ENCODE results near the gene SMCHD1.
"Not testable (repeated sequence)": the region's sequence is repeated elsewhere in the genome, so short reads cannot be mapped to it uniquely, and the experiment has no call there.

The SMCHD1 gene

GRCh38 chr18:2717407-2717806 lies 61.9 kb downstream of the SMCHD1 start:
- DNase-seq, result no peak

DNA sequence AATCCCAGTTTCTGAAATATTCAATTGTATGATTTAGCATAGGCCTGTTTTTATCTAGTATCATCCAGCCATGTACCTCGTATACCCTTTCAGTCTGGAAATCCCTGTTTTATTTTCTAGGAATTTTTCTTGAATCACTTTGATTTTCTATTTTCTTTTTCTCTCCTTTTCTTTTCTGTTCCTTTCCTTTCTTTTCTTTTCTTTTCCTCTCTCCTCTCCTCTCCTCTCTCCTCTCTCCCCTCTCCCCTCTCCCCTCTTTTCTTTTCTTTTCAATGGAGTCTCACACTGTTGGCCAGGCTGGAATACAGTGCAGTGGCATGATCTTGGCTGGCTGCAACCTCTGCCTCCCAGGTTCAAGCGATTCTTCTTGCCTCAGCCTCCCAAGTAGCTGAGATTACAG lies 63.5 kb downstream of the SMCHD1 start:
- DNase-seq, result no peak

GRCh38 chr18:2723207-2723606 lies 67.7 kb downstream of the SMCHD1 start:
- DNase-seq, result no peak

- no peak for DNase-seq
Measured at GRCh38 chr18:2729757-2730156, 74.2 kb downstream of the SMCHD1 start.

- no peak for DNase-seq
Measured at GRCh38 chr18:2736823-2737222, 81.3 kb downstream of the SMCHD1 start.

DNA sequence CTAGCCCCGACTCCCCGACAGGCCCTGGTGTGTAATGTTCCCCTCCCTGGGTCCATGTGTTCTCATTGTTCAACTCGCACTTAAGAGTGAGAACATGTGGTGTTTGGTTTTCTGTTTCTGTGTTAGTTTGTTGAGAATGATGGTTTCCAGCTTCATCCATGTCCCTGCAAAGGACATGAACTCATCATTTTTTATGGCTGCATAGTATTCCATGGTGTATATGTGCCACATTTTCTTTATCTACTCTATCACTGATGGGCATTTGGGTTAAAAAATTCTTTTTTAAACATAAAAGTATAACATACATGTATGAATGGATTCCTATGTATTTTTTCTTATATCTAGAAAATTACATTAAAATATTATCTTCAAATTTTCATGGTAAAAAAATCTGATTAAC lies 84.6 kb downstream of the SMCHD1 start:
- not testable (repeated sequence) for DNase-seq

DNA sequence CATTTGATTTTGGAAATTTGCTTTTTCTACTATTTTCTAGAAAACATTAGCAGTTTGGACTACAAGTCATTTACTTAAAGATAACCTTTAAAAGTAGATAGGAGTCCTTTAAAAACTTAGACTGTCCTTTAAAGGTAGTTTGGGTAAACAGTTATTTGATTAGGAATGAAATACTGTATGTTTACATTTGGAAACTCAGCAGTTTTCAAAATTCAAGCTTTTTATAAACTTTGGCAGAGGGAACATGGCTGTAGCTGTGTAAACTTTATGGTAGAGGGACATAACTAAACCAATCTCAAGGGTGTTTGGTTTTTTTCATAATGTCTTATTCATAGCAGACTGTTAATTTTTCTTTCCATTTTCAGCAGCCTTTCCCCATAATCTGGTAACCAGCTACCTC lies 90.7 kb downstream of the SMCHD1 start:
- DNase-seq, result no peak

DNA sequence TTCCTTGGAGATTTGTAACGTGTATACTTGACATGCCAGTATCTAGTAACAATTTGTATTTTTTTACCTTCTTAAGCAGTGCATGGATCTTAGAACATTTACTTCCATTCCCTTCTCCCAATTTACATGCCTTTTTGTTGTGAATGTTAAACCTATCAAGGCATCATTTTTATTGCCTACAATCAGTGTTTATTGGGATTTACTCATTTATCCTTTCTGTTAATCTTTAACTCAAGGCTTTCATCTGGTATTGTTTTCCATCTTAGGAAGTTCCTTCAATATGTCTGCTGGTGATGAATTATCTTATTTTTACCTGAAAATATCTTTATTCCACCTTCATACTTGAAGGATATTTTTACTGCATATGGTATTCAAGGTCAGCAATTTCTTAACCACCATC lies 102.8 kb downstream of the SMCHD1 start:
- DNase-seq, result no peak

DNA sequence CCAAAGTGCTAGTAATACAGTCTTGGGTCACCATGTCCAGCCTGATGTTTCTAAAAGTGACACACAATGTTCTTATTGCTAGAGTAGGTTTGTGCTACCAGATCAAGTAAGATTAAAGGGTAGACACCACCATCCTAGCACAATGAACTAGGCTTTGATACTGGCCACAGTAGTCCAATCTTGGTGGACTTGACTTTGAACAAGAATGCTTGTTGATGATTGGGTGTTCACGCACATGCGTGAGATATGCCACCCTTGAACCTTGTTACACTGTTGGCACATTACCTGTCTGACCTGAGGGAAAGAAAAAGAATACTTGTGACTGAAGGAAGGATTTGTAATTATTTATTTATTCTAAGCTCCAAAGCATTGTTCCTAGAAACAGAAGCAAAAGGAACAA lies 119.1 kb downstream of the SMCHD1 start:
- no peak for DNase-seq

DNA sequence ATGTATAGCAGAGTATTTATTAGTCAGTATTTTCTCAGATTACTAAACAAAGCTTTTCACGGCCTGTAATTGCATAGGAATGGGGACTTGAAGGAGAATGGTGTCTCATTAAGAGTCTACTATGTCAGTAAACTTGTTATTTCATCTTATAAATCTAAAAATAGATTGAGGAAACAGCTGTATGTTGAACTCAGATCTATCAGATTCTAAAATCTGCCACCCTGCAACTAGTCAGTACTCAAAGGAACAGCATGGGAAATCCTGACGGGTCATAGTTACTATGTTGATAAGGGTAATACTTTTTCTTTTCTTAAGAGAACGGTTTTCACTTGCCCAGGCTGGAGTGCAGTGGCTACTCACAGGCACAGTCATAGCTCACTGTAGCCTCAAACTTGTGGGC lies 121.1 kb downstream of the SMCHD1 start:
- no peak for DNase-seq

DNA sequence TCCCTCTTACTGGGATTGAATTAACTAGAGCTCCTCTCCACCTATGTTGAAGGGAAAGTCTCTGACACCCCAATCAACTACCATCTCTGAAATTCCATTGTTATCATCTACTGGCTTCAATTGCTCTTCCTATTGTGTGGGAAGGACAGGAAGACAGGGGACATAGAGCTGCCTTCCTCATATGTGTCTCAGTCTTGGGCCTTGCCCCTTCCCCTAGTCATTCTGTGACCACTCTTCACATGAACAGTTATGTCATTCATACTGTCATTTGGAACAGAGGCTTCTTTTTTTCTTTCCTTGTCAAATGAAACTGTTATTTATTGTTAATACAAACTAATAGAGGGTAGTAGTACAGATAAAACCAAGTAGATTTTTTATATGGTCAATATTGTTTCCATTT lies 121.7 kb downstream of the SMCHD1 start:
- DNase-seq, result no peak

GRCh38 chr18:2780750-2781149 lies 125.2 kb downstream of the SMCHD1 start:
- no peak for DNase-seq

DNA sequence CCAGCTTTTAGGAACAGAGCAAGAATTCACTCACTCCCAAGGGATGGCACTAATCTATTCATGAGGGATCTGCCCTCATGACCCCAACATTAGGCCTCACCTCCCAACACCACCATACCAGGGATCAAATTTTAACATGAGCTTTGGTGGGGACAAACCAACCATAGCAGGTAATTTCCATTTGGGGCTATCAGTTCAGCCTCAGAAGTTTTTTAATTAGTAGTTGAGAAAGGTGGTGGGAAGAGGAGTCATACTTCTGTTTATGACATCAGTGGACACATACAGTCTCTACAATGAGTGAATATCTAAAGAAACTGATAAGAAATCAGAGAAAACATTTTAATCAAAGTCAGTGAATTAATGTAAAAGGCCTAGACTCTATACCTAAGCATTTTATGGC lies 131.7 kb downstream of the SMCHD1 start:
- DNase-seq, result no peak

- DNase-seq, result no peak
Measured at GRCh38 chr18:2792395-2792794, 136.9 kb downstream of the SMCHD1 start.

- DNase-seq, result no peak
Measured at GRCh38 chr18:2794159-2794558, 138.6 kb downstream of the SMCHD1 start.

- no peak for DNase-seq
Measured at GRCh38 chr18:2797951-2798350, 142.4 kb downstream of the SMCHD1 start.

- no peak for DNase-seq
Measured at GRCh38 chr18:2799369-2799768, 143.8 kb downstream of the SMCHD1 start.

DNA sequence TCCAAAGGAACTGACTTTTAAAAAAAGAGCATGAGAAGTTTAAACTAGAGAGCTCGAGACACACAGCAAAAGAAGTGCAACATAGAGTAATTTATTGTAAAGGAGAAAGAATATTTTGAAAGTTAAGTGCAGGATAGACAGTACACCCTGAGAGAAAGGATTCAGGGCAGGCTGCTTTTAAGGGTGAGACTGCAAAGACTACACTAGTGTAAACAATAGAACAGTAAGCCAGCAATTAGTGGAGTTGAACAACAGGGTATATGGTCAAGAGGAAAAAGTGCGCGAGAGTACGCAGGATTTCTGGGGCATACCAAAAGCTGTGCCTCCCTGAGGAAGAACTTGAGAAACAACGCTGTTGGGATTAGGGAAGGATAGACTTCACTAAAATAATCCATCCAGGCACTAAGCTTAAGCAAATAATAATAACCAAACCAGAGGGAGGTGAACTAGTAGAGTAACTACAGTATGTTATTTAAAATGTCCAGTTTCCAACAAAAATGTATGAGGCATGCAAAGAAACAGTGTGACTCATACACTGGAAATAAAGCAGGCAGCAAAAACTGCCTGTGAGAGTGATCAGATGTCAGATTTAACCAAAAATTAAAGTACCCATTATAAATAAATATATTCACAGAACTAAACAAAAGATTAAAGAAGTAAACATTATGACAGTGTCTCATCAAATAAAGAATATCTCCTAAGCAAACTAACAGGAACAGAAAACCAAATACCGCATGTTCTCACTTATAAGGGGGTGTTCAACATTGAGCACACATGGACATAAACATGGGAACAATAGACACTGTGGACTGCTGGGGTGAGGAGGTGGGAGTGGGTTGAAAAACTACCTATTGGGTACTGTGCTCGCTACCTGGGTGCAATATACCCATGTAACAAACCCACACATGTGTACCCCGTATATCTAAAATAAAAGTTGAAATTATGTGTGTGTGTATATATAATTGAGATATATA lies 150.7 kb downstream of the SMCHD1 start:
- DNase-seq, result no peak

- not testable (repeated sequence) for DNase-seq
Measured at GRCh38 chr18:2808640-2809039, 153.1 kb downstream of the SMCHD1 start.

- DNase-seq, result not testable (repeated sequence)
Measured at GRCh38 chr18:2809666-2810183, 154.2 kb downstream of the SMCHD1 start.

DNA sequence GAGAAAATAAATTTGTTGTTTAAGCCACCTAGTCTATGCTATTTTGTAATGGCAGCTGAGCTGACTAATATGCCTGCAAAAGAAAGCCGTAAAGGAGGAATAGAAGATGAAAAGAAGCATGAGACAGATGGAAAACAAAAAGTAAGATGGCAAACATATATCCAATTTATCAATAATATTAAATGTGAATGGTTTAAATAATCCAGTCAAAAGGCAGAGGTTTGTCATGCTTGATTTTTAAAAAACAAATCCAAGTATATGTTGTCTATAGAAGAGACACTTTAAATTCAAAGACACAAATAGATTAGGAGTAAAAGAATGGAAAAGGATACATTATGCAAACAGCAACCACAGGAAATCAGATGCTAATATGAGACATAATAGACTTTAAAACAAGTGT lies 155.9 kb downstream of the SMCHD1 start:
- DNase-seq, result no peak

- DNase-seq, result no peak
Measured at GRCh38 chr18:2814928-2815327, 159.4 kb downstream of the SMCHD1 start.

GRCh38 chr18:2818281-2818680 lies 162.8 kb downstream of the SMCHD1 start:
- no peak for DNase-seq

- no peak for DNase-seq
Measured at GRCh38 chr18:2821695-2822094, 166.2 kb downstream of the SMCHD1 start.

Data from SHP77 (cell line).